ENCODE data around the gene UGT1A8.

The UGT1A8 gene

DNA sequence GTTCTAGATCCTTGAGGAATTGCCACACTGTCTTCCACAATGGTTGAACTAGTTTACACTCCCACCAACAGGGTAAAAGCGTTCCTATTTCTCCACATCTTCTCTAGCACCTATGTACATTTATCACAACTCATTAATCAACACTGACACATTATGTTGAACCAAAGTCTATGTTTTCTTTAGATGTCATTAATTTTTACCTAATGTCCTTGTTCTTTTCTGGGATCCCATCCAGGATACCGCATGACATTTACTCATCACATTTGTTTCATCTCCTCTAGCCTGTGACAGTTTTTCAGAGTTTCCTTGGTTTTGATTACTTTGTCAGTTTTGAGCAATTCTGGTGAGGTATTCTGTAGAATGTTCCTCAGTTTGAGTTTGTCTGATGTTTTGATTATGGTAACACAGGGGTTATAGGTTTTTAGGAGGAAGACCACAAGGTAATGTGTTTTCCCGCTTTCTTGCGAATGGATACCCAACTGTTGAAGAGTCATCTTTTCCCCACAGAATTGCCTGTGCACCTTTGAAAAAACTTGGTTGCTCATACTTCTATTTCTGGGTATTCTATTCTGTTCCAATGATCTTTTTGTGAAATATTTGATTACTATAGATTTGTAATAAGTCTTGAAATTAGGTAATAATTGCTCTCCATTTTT, 51.3 kb downstream of the UGT1A8 start:
- H3K27me3 ChIP-seq (ENCODE audit: control insufficient read depth, insufficient read depth, low read length) = no peaks in the 10 kb centered on the region
- no peaks in the 10 kb centered on the region for H3K9me3 ChIP-seq (ENCODE audit: control insufficient read depth, insufficient read depth, low read depth, low read length)
- no peak overlapping the region for H3K4me3 ChIP-seq (ENCODE audit: low read depth, low read length)
- no peak overlapping the region for H3K27ac ChIP-seq (ENCODE audit: low read depth, low read length)
- H3K9ac ChIP-seq (ENCODE audit: low read length) = no peak overlapping the region
- H3K36me3 ChIP-seq (ENCODE audit: control insufficient read depth, insufficient read depth, low read length) = no peaks in the 10 kb centered on the region
- no peaks in the 10 kb centered on the region for H3K4me1 ChIP-seq (ENCODE audit: control insufficient read depth, insufficient read depth, low read length)

DNA sequence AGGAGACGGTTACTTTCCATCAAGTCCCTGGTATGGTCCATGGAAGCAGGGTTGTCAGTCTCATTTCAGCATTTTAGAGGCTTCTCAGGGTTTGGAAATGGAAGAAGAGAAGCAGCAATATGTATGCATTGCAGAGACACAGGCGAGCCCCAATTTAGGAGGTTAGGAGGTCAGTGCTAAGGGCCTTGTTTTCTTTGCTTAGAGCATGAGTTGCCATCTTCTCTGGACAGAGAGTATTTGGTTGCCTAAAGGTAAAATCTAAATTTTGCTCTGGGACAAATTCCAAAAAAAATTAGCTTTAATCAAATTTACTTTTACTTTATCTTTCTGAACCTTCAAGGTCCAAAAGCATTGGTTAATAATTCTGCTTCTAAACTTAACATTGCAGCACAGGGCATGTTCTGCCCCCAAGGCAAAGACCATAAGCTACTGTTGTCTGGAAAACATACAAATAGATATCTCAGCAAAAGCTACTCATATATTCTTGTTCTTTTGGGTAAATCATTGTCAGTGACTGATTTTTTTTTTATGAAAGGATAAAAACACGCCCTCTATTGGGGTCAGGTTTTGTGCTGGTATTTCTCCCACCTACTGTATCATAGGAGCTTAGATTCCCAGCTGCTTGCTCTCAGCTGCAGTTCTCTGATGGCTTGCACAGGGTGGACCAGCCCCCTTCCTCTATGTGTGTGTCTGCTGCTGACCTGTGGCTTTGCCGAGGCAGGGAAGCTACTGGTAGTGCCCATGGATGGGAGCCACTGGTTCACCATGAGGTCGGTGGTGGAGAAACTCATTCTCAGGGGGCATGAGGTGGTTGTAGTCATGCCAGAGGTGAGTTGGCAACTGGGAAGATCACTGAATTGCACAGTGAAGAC, 54.1 kb downstream of the UGT1A8 start, which contains the start of gene UGT1A9:
Gene UGT1A9, plus strand, starts transcription at position 609 of the 872 bp plus-strand sequence. Its CDS starts 37 bp downstream, at position 646.
- H3K4me1 ChIP-seq (ENCODE audit: control insufficient read depth, insufficient read depth, low read length) = no peaks in the 10 kb centered on the region
- H3K9me3 ChIP-seq (ENCODE audit: control insufficient read depth, insufficient read depth, low read depth, low read length) = no peaks in the 10 kb centered on the region
- H3K4me3 ChIP-seq (ENCODE audit: low read depth, low read length) = no peak within 1 kb of the TSS
- no peak within 1 kb of the TSS for H3K9ac ChIP-seq (ENCODE audit: low read length)
- no peaks in the 10 kb centered on the region for H3K36me3 ChIP-seq (ENCODE audit: control insufficient read depth, insufficient read depth, low read length)
- no peak within 1 kb of the TSS for H3K27ac ChIP-seq (ENCODE audit: low read depth, low read length)
- H3K27me3 ChIP-seq (ENCODE audit: control insufficient read depth, insufficient read depth, low read length) = no peaks in the 10 kb centered on the region

DNA sequence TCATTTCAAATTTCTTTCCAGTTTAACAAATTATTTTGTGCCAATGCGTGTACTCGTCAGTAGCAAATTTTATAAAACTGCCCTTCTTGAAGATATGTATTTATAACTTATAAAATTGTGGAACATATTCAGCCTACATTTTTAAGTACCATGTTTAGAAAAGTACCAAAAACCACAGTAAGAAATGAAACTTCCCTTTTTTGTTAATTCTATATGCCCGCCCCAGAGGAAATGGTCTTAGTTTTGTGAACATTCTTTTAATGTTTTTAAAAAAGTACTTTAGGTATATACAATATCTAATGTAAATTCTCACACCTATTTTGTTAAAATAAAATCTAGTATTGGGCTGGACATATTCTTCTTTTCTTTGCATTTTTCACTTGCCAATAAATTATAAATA, 55.5 kb downstream of the UGT1A8 start:
- H3K27me3 ChIP-seq (ENCODE audit: control insufficient read depth, insufficient read depth, low read length) = no peaks in the 10 kb centered on the region
- H3K4me3 ChIP-seq (ENCODE audit: low read depth, low read length) = no peak overlapping the region
- H3K9me3 ChIP-seq (ENCODE audit: control insufficient read depth, insufficient read depth, low read depth, low read length) = no peaks in the 10 kb centered on the region
- H3K27ac ChIP-seq (ENCODE audit: low read depth, low read length) = no peak overlapping the region
- no peaks in the 10 kb centered on the region for H3K36me3 ChIP-seq (ENCODE audit: control insufficient read depth, insufficient read depth, low read length)
- no peak overlapping the region for H3K9ac ChIP-seq (ENCODE audit: low read length)
- H3K4me1 ChIP-seq (ENCODE audit: control insufficient read depth, insufficient read depth, low read length) = no peaks in the 10 kb centered on the region

DNA sequence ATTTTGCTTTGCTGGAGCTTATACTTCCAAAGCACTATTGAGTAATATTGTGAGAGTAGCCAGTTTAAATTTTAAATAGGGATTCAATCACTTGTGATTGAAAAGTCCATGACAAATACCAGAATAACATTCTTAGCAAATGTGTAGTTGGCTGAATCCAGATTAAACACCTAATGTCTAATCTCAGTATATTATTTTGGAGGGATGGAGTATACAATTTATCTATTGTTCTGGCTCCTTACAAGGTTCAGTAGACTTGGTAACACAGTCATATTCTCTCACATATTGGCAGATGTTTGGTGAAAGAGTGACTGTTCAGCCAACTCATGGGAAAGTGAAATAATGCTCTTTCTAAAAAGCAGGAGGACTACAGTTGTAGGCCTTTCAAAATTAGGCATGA, 56.5 kb downstream of the UGT1A8 start:
- Histone ChIP-seq H3K4me1 (ENCODE audit: control insufficient read depth, insufficient read depth, low read length) (no peaks in the 10 kb centered on the region), H3K4me3 (ENCODE audit: low read depth, low read length) (no peak overlapping the region), H3K9me3 (ENCODE audit: control insufficient read depth, insufficient read depth, low read depth, low read length) (no peaks in the 10 kb centered on the region), H3K27me3 (ENCODE audit: control insufficient read depth, insufficient read depth, low read length) (no peaks in the 10 kb centered on the region), H3K36me3 (ENCODE audit: control insufficient read depth, insufficient read depth, low read length) (no peaks in the 10 kb centered on the region), H3K27ac (ENCODE audit: low read depth, low read length) (no peak overlapping the region), H3K9ac (ENCODE audit: low read length) (no peak overlapping the region)

DNA sequence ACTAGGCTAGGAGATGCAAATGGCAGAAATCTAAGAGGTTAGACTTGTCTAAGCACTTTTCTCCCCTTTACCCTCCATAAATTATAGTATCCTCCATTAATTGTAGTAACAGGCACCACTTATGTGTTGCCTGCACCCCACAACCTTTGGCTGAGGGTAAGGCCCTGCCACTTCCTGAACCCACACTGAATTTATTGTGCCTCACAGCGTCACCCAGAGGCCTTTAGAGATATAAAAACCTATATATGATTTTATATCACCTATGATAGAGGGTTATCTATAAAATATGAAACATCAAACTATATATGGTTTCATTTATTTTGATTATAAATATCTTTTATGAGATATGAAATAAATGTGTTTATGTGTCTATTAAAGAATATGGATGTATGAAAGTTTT, 56.9 kb downstream of the UGT1A8 start:
- Histone ChIP-seq H3K27me3 (ENCODE audit: control insufficient read depth, insufficient read depth, low read length) (no peaks in the 10 kb centered on the region), H3K4me3 (ENCODE audit: low read depth, low read length) (no peak overlapping the region), H3K9ac (ENCODE audit: low read length) (no peak overlapping the region), H3K9me3 (ENCODE audit: control insufficient read depth, insufficient read depth, low read depth, low read length) (no peaks in the 10 kb centered on the region), H3K36me3 (ENCODE audit: control insufficient read depth, insufficient read depth, low read length) (no peaks in the 10 kb centered on the region), H3K27ac (ENCODE audit: low read depth, low read length) (no peak overlapping the region), H3K4me1 (ENCODE audit: control insufficient read depth, insufficient read depth, low read length) (no peaks in the 10 kb centered on the region)

DNA sequence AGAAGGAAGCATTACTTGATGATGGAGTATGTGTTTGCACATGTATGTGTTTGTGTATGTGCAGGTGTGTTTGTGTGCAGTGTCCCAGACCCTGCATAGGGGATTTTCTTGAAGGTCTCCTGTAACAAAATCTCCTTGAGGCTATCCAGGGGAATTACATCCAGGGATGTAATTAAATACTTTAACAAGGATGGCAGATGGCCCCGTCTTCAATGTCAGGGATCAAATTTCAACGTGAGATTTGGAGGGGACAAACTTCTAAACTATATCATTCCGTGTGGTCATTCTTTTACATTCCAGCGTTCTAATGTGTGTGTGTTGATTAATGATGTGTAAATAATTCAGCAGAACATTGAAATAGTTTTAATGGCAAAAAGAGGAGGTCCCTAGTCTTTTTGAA, 57.6 kb downstream of the UGT1A8 start:
- no peaks in the 10 kb centered on the region for H3K27me3 ChIP-seq (ENCODE audit: control insufficient read depth, insufficient read depth, low read length)
- H3K9me3 ChIP-seq (ENCODE audit: control insufficient read depth, insufficient read depth, low read depth, low read length) = no peaks in the 10 kb centered on the region
- no peak overlapping the region for H3K9ac ChIP-seq (ENCODE audit: low read length)
- no peaks in the 10 kb centered on the region for H3K36me3 ChIP-seq (ENCODE audit: control insufficient read depth, insufficient read depth, low read length)
- H3K4me1 ChIP-seq (ENCODE audit: control insufficient read depth, insufficient read depth, low read length) = no peaks in the 10 kb centered on the region
- H3K4me3 ChIP-seq (ENCODE audit: low read depth, low read length) = no peak overlapping the region
- H3K27ac ChIP-seq (ENCODE audit: low read depth, low read length) = no peak overlapping the region

DNA sequence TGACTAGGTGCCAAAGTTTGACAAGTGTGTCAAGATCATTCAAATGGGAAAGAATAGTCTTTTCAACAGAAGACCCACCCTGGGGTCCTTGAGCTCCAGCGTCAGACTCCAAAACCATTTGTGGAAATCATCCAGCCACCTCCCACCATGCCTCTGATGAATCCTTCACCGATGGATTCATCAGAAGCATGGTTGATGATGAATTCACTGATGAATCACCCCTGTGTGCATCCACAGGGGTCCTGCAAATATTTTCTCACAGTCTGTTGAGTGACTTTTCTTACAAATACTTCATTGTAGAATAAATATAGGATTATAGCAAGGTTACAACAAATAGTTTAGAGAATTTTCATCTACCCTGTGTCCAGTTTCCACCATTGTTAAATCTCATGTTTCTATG, 58.6 kb downstream of the UGT1A8 start:
- Histone ChIP-seq H3K27me3 (ENCODE audit: control insufficient read depth, insufficient read depth, low read length) (no peaks in the 10 kb centered on the region), H3K9me3 (ENCODE audit: control insufficient read depth, insufficient read depth, low read depth, low read length) (no peaks in the 10 kb centered on the region), H3K9ac (ENCODE audit: low read length) (no peak overlapping the region), H3K4me3 (ENCODE audit: low read depth, low read length) (no peak overlapping the region), H3K27ac (ENCODE audit: low read depth, low read length) (no peak overlapping the region), H3K36me3 (ENCODE audit: control insufficient read depth, insufficient read depth, low read length) (no peaks in the 10 kb centered on the region), H3K4me1 (ENCODE audit: control insufficient read depth, insufficient read depth, low read length) (no peaks in the 10 kb centered on the region)

DNA sequence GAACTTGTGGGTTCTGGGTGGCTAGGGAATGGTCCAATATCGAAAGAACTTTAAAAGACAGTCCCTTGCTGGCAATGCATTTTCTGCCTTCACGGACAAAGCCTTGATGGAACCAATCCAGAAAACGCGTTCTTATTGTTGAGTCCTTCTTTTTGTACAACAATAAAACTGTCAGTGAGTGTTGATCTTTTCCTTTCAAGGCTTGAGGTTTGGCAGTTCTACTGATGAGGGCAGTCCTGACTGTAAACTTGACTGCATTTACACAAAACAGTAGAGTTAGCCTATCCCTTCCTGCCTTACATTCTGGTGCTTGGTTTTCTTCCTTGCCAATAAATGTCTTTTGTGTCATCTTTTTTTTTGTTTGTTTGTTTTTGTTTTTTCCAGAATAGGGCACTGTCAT, 61.8 kb downstream of the UGT1A8 start:
- Histone ChIP-seq H3K9ac (ENCODE audit: low read length) (no peak overlapping the region), H3K27ac (ENCODE audit: low read depth, low read length) (no peak overlapping the region), H3K4me3 (ENCODE audit: low read depth, low read length) (no peak overlapping the region), H3K27me3 (ENCODE audit: control insufficient read depth, insufficient read depth, low read length) (no peaks in the 10 kb centered on the region), H3K36me3 (ENCODE audit: control insufficient read depth, insufficient read depth, low read length) (no peaks in the 10 kb centered on the region), H3K4me1 (ENCODE audit: control insufficient read depth, insufficient read depth, low read length) (no peaks in the 10 kb centered on the region), H3K9me3 (ENCODE audit: control insufficient read depth, insufficient read depth, low read depth, low read length) (no peaks in the 10 kb centered on the region)

DNA sequence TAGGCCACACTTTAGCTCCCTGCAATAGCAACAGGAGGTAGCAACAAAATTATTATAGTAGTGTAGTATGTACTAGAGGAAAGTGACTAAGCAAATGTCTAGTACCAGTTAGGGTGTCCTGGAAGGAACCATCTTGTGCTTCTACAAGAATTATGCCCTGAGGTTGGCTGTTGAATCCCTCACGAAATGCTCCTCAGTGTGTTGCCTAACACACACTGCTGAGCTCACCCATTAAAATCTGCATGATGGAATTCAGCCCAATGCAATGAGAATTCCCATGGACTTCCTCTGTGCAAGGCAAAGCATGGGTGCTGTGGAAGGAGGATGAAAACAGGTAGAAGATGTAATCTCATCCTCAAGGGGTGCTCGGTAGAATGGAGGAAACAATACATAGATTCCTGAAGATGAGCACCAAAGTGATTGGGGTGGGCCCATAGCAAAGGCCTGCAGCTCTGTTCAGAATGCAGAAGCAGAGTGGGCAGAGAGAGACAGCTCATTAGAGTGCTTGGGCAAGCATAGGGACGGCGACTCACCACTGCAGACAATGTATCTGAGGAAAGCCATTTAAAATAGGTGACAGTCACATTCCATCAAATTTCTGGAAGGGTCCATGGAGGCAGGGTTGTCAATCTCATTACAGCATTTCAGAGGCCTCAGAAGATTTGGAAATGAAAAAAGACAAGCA, 63.1 kb downstream of the UGT1A8 start:
- H3K4me3 ChIP-seq (ENCODE audit: low read depth, low read length) = no peak overlapping the region
- H3K9ac ChIP-seq (ENCODE audit: low read length) = no peak overlapping the region
- no peaks in the 10 kb centered on the region for H3K36me3 ChIP-seq (ENCODE audit: control insufficient read depth, insufficient read depth, low read length)
- no peak overlapping the region for H3K27ac ChIP-seq (ENCODE audit: low read depth, low read length)
- H3K27me3 ChIP-seq (ENCODE audit: control insufficient read depth, insufficient read depth, low read length) = no peaks in the 10 kb centered on the region
- H3K4me1 ChIP-seq (ENCODE audit: control insufficient read depth, insufficient read depth, low read length) = no peaks in the 10 kb centered on the region
- H3K9me3 ChIP-seq (ENCODE audit: control insufficient read depth, insufficient read depth, low read depth, low read length) = no peaks in the 10 kb centered on the region

DNA sequence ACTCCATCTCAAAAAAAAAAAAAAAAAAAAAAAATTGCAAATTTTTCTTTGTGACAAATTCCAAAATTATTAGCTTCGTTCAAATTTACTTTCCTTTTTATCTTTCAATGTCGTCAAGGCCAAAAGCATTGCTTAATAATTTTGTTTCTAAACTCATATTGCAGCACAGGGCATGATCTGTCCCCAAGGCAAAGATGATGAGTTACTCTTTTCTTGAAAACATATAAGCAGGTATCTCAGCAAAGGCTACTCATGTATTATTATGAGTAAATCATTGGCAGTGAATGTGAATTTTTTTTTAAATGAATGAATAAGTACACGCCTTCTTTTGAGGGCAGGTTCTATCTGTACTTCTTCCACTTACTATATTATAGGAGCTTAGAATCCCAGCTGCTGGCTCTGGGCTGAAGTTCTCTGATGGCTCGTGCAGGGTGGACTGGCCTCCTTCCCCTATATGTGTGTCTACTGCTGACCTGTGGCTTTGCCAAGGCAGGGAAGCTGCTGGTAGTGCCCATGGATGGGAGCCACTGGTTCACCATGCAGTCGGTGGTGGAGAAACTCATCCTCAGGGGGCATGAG, 64.2 kb downstream of the UGT1A8 start, which contains the start of gene UGT1A7:
Gene UGT1A7, plus strand, starts transcription at position 381 of the 579 bp plus-strand sequence. Its CDS starts 37 bp downstream, at position 418.
- H3K27me3 ChIP-seq (ENCODE audit: control insufficient read depth, insufficient read depth, low read length) = no peaks in the 10 kb centered on the region
- H3K36me3 ChIP-seq (ENCODE audit: control insufficient read depth, insufficient read depth, low read length) = no peaks in the 10 kb centered on the region
- H3K9ac ChIP-seq (ENCODE audit: low read length) = no peak within 1 kb of the TSS
- no peaks in the 10 kb centered on the region for H3K9me3 ChIP-seq (ENCODE audit: control insufficient read depth, insufficient read depth, low read depth, low read length)
- H3K4me3 ChIP-seq (ENCODE audit: low read depth, low read length) = no peak within 1 kb of the TSS
- H3K4me1 ChIP-seq (ENCODE audit: control insufficient read depth, insufficient read depth, low read length) = no peaks in the 10 kb centered on the region
- H3K27ac ChIP-seq (ENCODE audit: low read depth, low read length) = no peak within 1 kb of the TSS

All from HUES6 (cell line).